Measurements from ENCODE around the gene PLEKHG3. TPM values are rescaled to one million over a fixed set of nuclear protein-coding genes. Genes with fewer than 3 reads are reported as not detected.
A peak's percentile ranks its signal among the peaks of the same experiment; 100 is the strongest.
"Not testable (repeated sequence)": the region's sequence is repeated elsewhere in the genome, so short reads cannot be mapped to it uniquely, and the experiment has no call there.

Gene PLEKHG3
- polyA plus RNA-seq, 3 donors = 6.3 to 21.6 (median 13.0) TPM

- Histone ChIP-seq H3K79me2 (ENCODE audit: insufficient read depth, low read length) (no peaks in the 10 kb centered on the region), H3K36me3 (replicated peaks in 1 of 2; ENCODE audit: control insufficient read depth in 1 of 2, insufficient read depth in 2 of 2, low read length in 2 of 2) (no peaks in the 10 kb centered on the region), H2AFZ (ENCODE audit: insufficient read depth, low read depth, low read length, poor library complexity, severe bottlenecking) (no peak overlapping the region), H3K27ac (ENCODE audit: low read depth in 1 of 2, low read length in 2 of 2) (no peak overlapping the region), H3K27me3 (ENCODE audit: control insufficient read depth in 2 of 2, insufficient read depth in 2 of 2, low read length in 2 of 2) (peaks cover 10 to 18% of the 10 kb centered on the region in 2 donors), H3K4me2 (replicated peaks; ENCODE audit: extremely low read depth, low read length, poor library complexity, severe bottlenecking) (no peak overlapping the region), H3K4me3 (replicated peaks in 1 of 3; ENCODE audit: low read depth in 2 of 3, low read length in 3 of 3) (no peak overlapping the region), H3K9ac (ENCODE audit: insufficient read depth, low read length, poor library complexity, severe bottlenecking) (no peak overlapping the region), H3K9me3 (replicated peaks in 1 of 2; ENCODE audit: control insufficient read depth in 1 of 2, insufficient read depth in 1 of 2, low read length in 2 of 2) (no peaks in the 10 kb centered on the region), H4K20me1 (ENCODE audit: insufficient read depth, low read length) (no peaks in the 10 kb centered on the region), H3K4me1 (ENCODE audit: control insufficient read depth in 1 of 2, insufficient read depth in 2 of 2, low read length in 2 of 2) (peaks cover 45 to 51% of the 10 kb centered on the region in 2 donors)
- H3K4me3 Mint-ChIP-seq = peak overlapping the region in 1 of 2 donors; percentile 80
- DNase-seq = no peak
- H3K27ac Mint-ChIP-seq = no peak overlapping the region
- H3K36me3 Mint-ChIP-seq = peaks cover 3 to 7% of the 10 kb centered on the region in 2 donors
- peaks cover 47% of the 10 kb centered on the region for H3K4me1 Mint-ChIP-seq
- WGBS (ENCODE audit: insufficient coverage) = no CpG with 5 or more reads among the region's 3 CpGs
- H3K9me3 Mint-ChIP-seq = peaks cover 0 to 2% (median 0%) of the 10 kb centered on the region in 7 donors
- intact Hi-C loops (cut with micrococcal nuclease) = loop anchor here in 1 of 2 donors (5.0 kb wide), 1 partner anchor 68 kb away; no protein-coding TSS in a partner anchor
- TF ChIP-seq CTCF (IDR thresholded peaks at IDR 0.05) = no peak
- H3K27me3 Mint-ChIP-seq (ENCODE audit: low read depth in 3 of 3) = peaks cover 21 to 49% (median 32%) of the 10 kb centered on the region in 3 donors
These were observed 14.9 kb upstream of the PLEKHG3 start for GRCh38 chr14:64689289-64689688.

- DNase-seq; H2AFZ ChIP-seq (ENCODE audit: insufficient read depth, low read depth, low read length, poor library complexity, severe bottlenecking); H3K4me3 ChIP-seq (replicated peaks in 1 of 3; ENCODE audit: low read depth in 2 of 3, low read length in 3 of 3); intact Hi-C loops (cut with micrococcal nuclease); H3K9ac ChIP-seq (ENCODE audit: insufficient read depth, low read length, poor library complexity, severe bottlenecking); H3K79me2 ChIP-seq (ENCODE audit: insufficient read depth, low read length); H3K9me3 Mint-ChIP-seq; H4K20me1 ChIP-seq (ENCODE audit: insufficient read depth, low read length); H3K36me3 Mint-ChIP-seq; H3K27ac Mint-ChIP-seq; H3K9me3 ChIP-seq (replicated peaks in 1 of 2; ENCODE audit: control insufficient read depth in 1 of 2, insufficient read depth in 1 of 2, low read length in 2 of 2); H3K27ac ChIP-seq (ENCODE audit: low read depth in 1 of 2, low read length in 2 of 2); H3K4me2 ChIP-seq (replicated peaks; ENCODE audit: extremely low read depth, low read length, poor library complexity, severe bottlenecking); H3K36me3 ChIP-seq (replicated peaks in 1 of 2; ENCODE audit: control insufficient read depth in 1 of 2, insufficient read depth in 2 of 2, low read length in 2 of 2): not testable (repeated sequence)
- peaks cover 10 to 18% of the 10 kb centered on the region in 2 donors for H3K27me3 ChIP-seq (ENCODE audit: control insufficient read depth in 2 of 2, insufficient read depth in 2 of 2, low read length in 2 of 2)
- H3K4me3 Mint-ChIP-seq = peak overlapping the region in 1 of 2 donors; percentile 43
- H3K4me1 ChIP-seq (ENCODE audit: control insufficient read depth in 1 of 2, insufficient read depth in 2 of 2, low read length in 2 of 2) = peaks cover 45 to 51% of the 10 kb centered on the region in 2 donors
- H3K4me1 Mint-ChIP-seq = peaks cover 47% of the 10 kb centered on the region
- no CpG with 5 or more reads among the region's 6 CpGs for WGBS (ENCODE audit: insufficient coverage)
- H3K27me3 Mint-ChIP-seq (ENCODE audit: low read depth in 3 of 3) = peaks cover 14 to 42% (median 27%) of the 10 kb centered on the region in 3 donors
These were observed 13.6 kb upstream of the PLEKHG3 start for GRCh38 chr14:64690607-64691006.

All from CD14-positive monocyte (primary cell).